T-helper 2 cell (primary cell): ENCODE data around the gene B4GALT6.

Experiments
- DNase-seq, 5 experiments: peaks; one replicate each; pipeline versions ENCODE4 v3.0.0 to v3.0.0-alpha.2; 2012 to 2022

B4GALT6 gene

GRCh38 chr18:31630549-31630948 lies 53.8 kb downstream of the B4GALT6 start:
- DNase-seq, result no peak

GRCh38 chr18:31626409-31626808 lies 58.0 kb downstream of the B4GALT6 start:
- DNase-seq, result no peak

DNA sequence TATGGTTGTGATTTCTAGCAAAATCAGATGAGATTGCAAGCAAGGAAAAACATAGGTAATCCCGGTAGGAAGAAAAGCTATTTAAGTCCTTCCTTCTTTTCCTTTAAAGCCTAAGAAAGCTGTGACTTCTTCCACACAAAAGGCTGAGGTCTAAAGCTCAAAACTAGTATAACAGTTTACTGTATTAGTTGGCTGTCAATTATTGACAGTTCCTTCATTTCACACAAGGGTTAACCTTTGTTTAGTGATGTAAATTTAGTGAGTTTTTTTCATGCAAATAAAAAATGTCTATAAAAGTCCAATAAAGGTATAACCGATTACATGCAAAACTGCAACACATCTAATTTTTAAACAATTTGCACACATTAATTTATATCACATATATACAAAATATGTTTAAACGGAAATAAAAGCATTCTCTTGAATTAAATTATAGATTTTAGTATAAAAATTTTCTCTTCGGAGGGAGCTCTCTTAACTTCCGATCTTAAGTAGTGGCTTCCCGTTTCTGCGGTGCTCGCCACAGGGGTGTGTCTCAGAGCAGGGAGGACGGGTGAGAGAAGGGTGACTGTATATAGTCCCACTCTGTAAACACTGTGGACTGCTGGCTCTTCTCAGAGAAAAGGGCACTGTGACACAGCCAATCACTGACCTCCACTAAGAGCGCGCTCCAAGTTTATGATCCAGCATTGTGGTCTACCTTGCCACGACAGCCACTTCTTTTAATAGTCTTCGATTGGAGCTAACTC lies 59.3 kb downstream of the B4GALT6 start:
- DNase-seq, result no peak

DNA sequence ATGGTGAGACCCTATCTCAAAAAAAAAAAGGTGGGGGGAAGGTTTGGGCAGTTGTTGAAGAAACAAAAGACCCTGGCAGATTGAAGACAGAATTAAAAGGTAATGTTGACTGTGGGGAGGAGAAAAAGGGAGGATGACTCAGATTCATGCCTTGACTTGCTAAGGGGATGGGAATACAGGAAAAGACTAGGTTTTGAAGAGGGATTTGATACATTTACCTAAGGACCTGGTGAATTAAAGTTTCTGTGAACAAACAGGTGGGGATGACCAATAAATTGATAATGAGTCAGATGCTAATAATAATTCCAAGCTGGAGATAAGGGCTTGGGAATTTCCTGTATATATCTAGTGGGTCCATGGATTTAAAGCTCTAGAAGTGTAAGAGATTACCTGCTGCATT lies 65.1 kb downstream of the B4GALT6 start:
- no peak for DNase-seq

GRCh38 chr18:31618801-31619200 lies 65.6 kb downstream of the B4GALT6 start:
- no peak for DNase-seq

- no peak for DNase-seq
Measured at GRCh38 chr18:31617031-31617717, 67.2 kb downstream of the B4GALT6 start.

GRCh38 chr18:31616586-31616985 lies 67.8 kb downstream of the B4GALT6 start:
- DNase-seq, result no peak

- no peak for DNase-seq
Measured at GRCh38 chr18:31614044-31614443, 70.3 kb downstream of the B4GALT6 start.

DNA sequence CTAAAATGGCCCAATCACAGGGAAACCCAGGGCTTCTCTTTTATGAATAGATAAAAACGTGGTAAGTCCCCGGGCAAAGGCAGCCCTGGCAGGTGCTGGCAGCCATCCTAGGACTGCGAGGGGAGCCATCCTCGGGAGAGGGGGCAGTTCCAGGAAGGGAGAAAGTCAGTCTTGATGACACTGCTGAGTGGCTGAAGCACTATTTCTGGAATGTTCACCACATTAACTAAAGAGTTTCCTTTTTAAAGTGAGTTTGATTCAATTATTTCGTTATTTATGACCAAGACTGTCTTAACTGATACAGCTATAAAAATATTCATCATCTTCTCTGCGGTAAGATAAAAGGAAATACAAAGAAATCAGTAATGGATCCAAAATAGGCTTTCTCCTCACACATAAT lies 72.3 kb downstream of the B4GALT6 start:
- DNase-seq, result no peak

DNA sequence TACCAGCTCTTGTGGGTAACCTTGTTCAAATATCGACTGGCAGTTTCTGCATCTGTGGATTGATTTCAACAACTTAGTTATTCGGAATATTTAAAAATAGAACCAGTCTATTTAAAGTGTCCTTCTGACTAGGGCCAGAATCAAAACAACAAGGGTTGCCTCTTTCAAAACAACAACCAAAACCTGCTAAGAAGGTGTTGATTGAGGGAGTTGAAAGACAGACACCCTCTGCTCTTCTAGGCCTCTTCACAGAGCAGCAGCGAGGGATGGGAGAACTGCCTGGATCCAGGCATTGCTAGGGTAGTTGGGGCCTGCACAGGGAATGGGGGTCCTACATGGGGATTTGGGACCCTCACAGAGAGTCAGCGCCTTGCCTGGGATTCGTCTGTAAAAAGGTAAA lies 72.9 kb downstream of the B4GALT6 start:
- no peak for DNase-seq

- DNase-seq, result no peak
Measured at GRCh38 chr18:31610286-31611205, 73.8 kb downstream of the B4GALT6 start.

GRCh38 chr18:31609886-31610285 lies 74.5 kb downstream of the B4GALT6 start:
- no peak for DNase-seq

- DNase-seq, result no peak
Measured at GRCh38 chr18:31607384-31607783, 77.0 kb downstream of the B4GALT6 start.

GRCh38 chr18:31606265-31606664 lies 78.1 kb downstream of the B4GALT6 start:
- DNase-seq, result no peak

DNA sequence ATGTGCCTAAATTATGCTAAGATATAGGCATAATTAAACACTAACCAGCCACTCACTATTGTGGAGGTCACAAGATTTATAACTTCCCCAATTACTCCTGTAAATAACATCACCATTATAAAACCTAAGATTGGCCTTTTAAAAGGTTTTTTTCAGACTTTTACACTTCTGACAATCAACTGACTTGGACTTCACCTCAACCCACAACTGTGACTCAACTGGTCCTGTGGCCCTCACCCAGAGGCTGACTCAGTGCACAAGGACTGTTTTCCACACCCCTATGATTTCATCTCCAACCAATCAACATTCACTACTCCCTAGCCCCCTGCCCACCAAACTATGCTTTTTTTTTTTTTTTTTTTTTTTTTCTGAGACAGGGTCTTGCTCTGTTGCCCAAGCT lies 81.1 kb downstream of the B4GALT6 start:
- DNase-seq, result no peak

DNA sequence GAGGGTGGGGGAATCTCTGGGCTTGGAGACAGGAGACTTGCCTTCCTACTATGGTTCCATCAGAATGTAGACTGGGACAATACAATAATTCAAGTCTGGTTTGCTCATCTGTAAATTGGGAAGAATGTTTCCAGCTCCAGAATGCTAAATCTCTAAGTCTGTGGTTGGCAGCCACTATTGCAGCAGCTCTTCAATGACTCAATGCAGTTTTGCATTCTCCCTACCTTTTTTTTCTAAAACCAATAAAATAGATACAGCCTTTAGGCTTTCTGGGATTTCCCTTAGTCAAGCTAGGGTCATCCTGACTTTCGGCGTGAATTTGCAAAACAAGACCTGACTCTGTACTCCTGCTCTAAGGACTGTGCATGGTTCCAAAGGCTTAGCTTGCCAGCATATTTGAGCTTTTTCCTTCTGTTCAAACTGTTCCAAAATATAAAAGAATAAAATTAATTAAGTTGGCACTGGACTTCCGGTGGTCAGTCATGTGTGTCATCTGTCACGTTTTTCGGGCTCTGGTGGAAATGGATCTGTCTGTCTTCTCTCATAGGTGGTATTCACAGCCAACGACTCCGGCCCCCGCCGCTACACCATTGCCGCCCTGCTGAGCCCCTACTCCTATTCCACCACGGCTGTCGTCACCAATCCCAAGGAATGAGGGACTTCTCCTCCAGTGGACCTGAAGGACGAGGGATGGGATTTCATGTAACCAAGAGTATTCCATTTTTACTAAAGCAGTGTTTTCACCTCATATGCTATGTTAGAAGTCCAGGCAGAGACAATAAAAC lies 86.2 kb downstream of the B4GALT6 start:
- DNase-seq, result no peak

GRCh38 chr18:31596081-31596872 lies 88.1 kb downstream of the B4GALT6 start:
- no peak for DNase-seq

GRCh38 chr18:31595121-31595771 lies 89.1 kb downstream of the B4GALT6 start:
- DNase-seq, result no peak

GRCh38 chr18:31592506-31593157 lies 91.7 kb downstream of the B4GALT6 start:
- DNase-seq, result no peak

DNA sequence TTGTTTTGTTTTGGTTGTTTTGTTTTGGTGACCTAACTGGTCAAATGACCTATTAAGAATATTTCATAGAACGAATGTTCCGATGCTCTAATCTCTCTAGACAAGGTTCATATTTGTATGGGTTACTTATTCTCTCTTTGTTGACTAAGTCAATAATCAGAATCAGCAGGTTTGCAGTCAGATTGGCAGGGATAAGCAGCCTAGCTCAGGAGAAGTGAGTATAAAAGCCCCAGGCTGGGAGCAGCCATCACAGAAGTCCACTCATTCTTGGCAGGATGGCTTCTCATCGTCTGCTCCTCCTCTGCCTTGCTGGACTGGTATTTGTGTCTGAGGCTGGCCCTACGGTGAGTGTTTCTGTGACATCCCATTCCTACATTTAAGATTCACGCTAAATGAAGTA lies 92.8 kb downstream of the B4GALT6 start, which contains the start of gene TTR:
Gene TTR (plus strand): TSS at position 250 of the 400 bp plus-strand sequence. CDS start 26 bp downstream, at position 276.
- no peak for DNase-seq
